K562 (cell line): ENCODE results near the gene ACOT13. TPM values are rescaled to one million over a fixed set of nuclear protein-coding genes. Genes with fewer than 3 reads are reported as not detected.

Experiments
- ATAC-seq: fragments of 200-7000 bp; cut with Tn5 transposase; 3 replicates; pipeline ENCODE4 v1.9.1; 2020; ENCODE audit warnings: moderate library complexity
- BruUV-seq: library from RNA; stranded (reverse); fragments of 400-500 nt; replicated peaks from 2 replicates; lab custom pipeline; 2021; lab: Mats Ljungman, UMichigan
- CTCF ChIA-PET: fragments of 300-600 bp; formaldehyde crosslinking; extraction: SDS; loops from one replicate; lab custom pipeline; 2021; ENCODE audit warnings: low intra/inter-chr PET ratio; lab: Yijun Ruan, JAX
- POLR2A ChIA-PET: fragments of 300-600, 350-650 bp; sonication (Branson Sonifier 250); formaldehyde crosslinking; extraction: SDS; loops from one replicate; lab custom pipeline; 2021; ENCODE audit warnings: antibody characterized with exemption, inconsistent platforms; lab: Yijun Ruan, JAX
- DNase-seq, 4 experiments: peaks; one replicate each; pipeline versions ENCODE4 v3.0.0 to v3.0.0-alpha.2; 2011 to 2018; ENCODE audit warnings: low spot score in 3 of 4, mixed read lengths in 3 of 4; ENCODE audit errors: extremely low read depth in 1 of 4
- FAIRE-seq: peaks from 2 replicates; lab custom pipeline; 2011; peaks lifted over from hg19 to GRCh38; lab: Jason Lieb, UNC
- H2AFZ ChIP-seq: 2 replicates; pipeline ENCODE4 v1.6.0; 2011; ENCODE audit warnings: low read depth, low read length, control low read depth, inconsistent platforms
- H3K27ac ChIP-seq: fragments of 200-600 bp; 3 replicates; pipeline ENCODE4 v1.8.0; 2011; ENCODE audit warnings: low read depth, mild to moderate bottlenecking, control low read depth, inconsistent platforms, low read length, moderate library complexity, mixed read lengths; ENCODE audit errors: extremely low read depth
- H3K27me3 ChIP-seq, 2 experiments: fragments of 300-600 bp in 1 of 2; 2 replicates in 1 of 2; 3 replicates in 1 of 2; pipeline versions ENCODE4 v1.6.0 to v1.8.0; 2011; ENCODE audit warnings: inconsistent platforms in 2 of 2, low read length in 2 of 2, mild to moderate bottlenecking in 1 of 2, mixed read lengths in 1 of 2, moderate library complexity in 1 of 2; ENCODE audit not compliant: control insufficient read depth in 2 of 2, insufficient read depth in 2 of 2
- H3K36me3 ChIP-seq: fragments of 300-600 bp; 3 replicates; pipeline ENCODE4 v1.8.0; 2011; ENCODE audit warnings: mild to moderate bottlenecking, low read length, inconsistent platforms; ENCODE audit not compliant: control insufficient read depth, insufficient read depth
- H3K4me1 ChIP-seq, 2 experiments: fragments of 200-600 bp in 1 of 2; replicated peaks in 1 of 2; 2 replicates in 1 of 2; 3 replicates in 1 of 2; pipeline versions ENCODE4 v1.5.1 to v1.8.0; 2011; ENCODE audit warnings: inconsistent platforms in 2 of 2, low read length in 2 of 2, mild to moderate bottlenecking in 1 of 2, mixed read lengths in 1 of 2, moderate library complexity in 1 of 2; ENCODE audit not compliant: control insufficient read depth in 2 of 2, insufficient read depth in 2 of 2
- H3K4me2 ChIP-seq: 2 replicates; pipeline ENCODE4 v1.6.1; 2011; ENCODE audit warnings: low read length, control low read depth, inconsistent platforms, mixed read lengths; ENCODE audit not compliant: insufficient read depth
- H3K4me3 ChIP-seq: fragments of 200-600 bp; sonication (generic), shearing (Covaris generic); 2 replicates; pipeline ENCODE4 v1.5.1; 2016; ENCODE audit warnings: control low read depth, inconsistent platforms
- H3K79me2 ChIP-seq: fragments of 200-600 bp; 3 replicates; pipeline ENCODE4 v1.8.0; 2011; ENCODE audit warnings: low read length, inconsistent platforms; ENCODE audit not compliant: control insufficient read depth, insufficient read depth
- H3K9ac ChIP-seq, 2 experiments: 2 replicates each; pipeline versions ENCODE4 v1.6.0 to v1.6.1; 2011; ENCODE audit warnings: low read depth in 2 of 2, low read length in 2 of 2, control low read depth in 1 of 2, inconsistent platforms in 1 of 2, mild to moderate bottlenecking in 1 of 2, mixed read lengths in 1 of 2; ENCODE audit not compliant: insufficient read depth in 1 of 2
- H3K9me1 ChIP-seq: one replicate; pipeline ENCODE4 v1.6.0; 2011; ENCODE audit warnings: inconsistent platforms, mild to moderate bottlenecking, low read length, moderate library complexity; ENCODE audit not compliant: control insufficient read depth, insufficient read depth
- H3K9me3 ChIP-seq: replicated peaks from 2 replicates; pipeline ENCODE4 v1.5.1; 2011; ENCODE audit warnings: low read depth, low read length, inconsistent platforms; ENCODE audit not compliant: control insufficient read depth, insufficient read depth
- H4K20me1 ChIP-seq: replicated peaks from 2 replicates; pipeline ENCODE4 v1.6.1; 2011; ENCODE audit warnings: low read length, inconsistent platforms, mixed read lengths; ENCODE audit not compliant: control insufficient read depth, insufficient read depth
- BCLAF1 ChIP-seq, 2 experiments: fragments of 450-650 bp in 1 of 2; IDR thresholded peaks; 2 replicates each; pipeline ENCODE4 v1.6.1; 2011 to 2017; ENCODE audit warnings: low read depth in 2 of 2, antibody characterized with exemption in 1 of 2, borderline replicate concordance in 1 of 2, low read length in 1 of 2, mild to moderate bottlenecking in 1 of 2, mixed read lengths in 1 of 2; ENCODE audit not compliant: control insufficient read depth in 1 of 2
- CGGBP1 ChIP-seq: fragments of 250-450 bp; sonication (Bioruptor Pico); IDR thresholded peaks from 2 replicates; pipeline ENCODE4 v1.9.0; 2021; ENCODE audit warnings: mild to moderate bottlenecking
- ELF1 ChIP-seq: fragments of 200-800 bp; sonication (Bioruptor generic); IDR thresholded peaks from 2 replicates; pipeline ENCODE4 v1.6.1; 2016; ENCODE audit warnings: missing genetic modification characterization, missing compliant biosample characterization
- KLF13 ChIP-seq: fragments of 450-650 bp; IDR thresholded peaks from 2 replicates; pipeline ENCODE4 v1.6.1; 2016; ENCODE audit warnings: missing genetic modification characterization, low read depth, mild to moderate bottlenecking, missing compliant biosample characterization, moderate library complexity, borderline replicate concordance
- LEF1 ChIP-seq: fragments of 450-650 bp; IDR thresholded peaks from 2 replicates; pipeline ENCODE4 v1.6.1; 2016; ENCODE audit warnings: mild to moderate bottlenecking
- PRMT5 ChIP-seq: sonication (generic); formaldehyde crosslinking; IDR thresholded peaks from 2 replicates; pipeline ENCODE4 v1.5.0; 2020; ENCODE audit warnings: missing genetic modification reagents
- ZBTB7A ChIP-seq: IDR thresholded peaks from 2 replicates; pipeline ENCODE4 v1.6.1; 2011; ENCODE audit warnings: low read depth, mild to moderate bottlenecking, low read length, moderate library complexity, borderline replicate concordance; ENCODE audit not compliant: control insufficient read depth
- ZSCAN29 ChIP-seq: fragments of 450-650 bp; IDR thresholded peaks from 2 replicates; pipeline ENCODE4 v1.6.1; 2017
- WGBS: fragments of 100-300 bp; shearing (Covaris generic); methylation state at CpG from one replicate; pipeline ENCODE4 v1.1.6; 2016; ENCODE audit warnings: low coverage, mixed read lengths; ENCODE audit not compliant: insufficient coverage; ENCODE audit errors: missing lambda C conversion rate; 5-methylcytosine and 5-hydroxymethylcytosine counted together
- in situ Hi-C: fragments of 300-500 bp; cut with MboI; formaldehyde crosslinking; loops from 4 replicates; pipeline ENCODE4 v1.15.0; 2018; ENCODE audit warnings: inconsistent platforms, mixed read lengths
- intact Hi-C: fragments of 100-400 bp; cut with micrococcal nuclease; formaldehyde crosslinking; loops from 2 replicates; pipeline ENCODE4 v1.14.2; 2022
- polyA plus RNA-seq, 8 experiments: library from polyadenylated mRNA; depleted of rRNA in 4 of 8; stranded (reverse) in 5 of 8; unstranded in 3 of 8; fragments of >200 nt; fragmentation: Nextera tagmentation in 2 of 8; fragmentation: Illumina TruSeq in 1 of 8; extraction: Ambion mirVana in 2 of 8; extraction: Trizol in 1 of 8; gene quantifications; 2 replicates each; pipeline versions ENCODE4 v1.2.1 to v1.2.3, GENCODE V29; 2011 to 2014; ENCODE audit warnings: inconsistent platforms in 1 of 8, missing spikeins in 1 of 8
- total RNA-seq, 7 experiments: library from RNA; depleted of rRNA in 6 of 7; stranded (reverse); fragments of >200 nt in 6 of 7; fragmentation: Illumina TruSeq in 2 of 7; extraction: Trizol in 2 of 7; gene quantifications; 2 replicates each; pipeline versions ENCODE4 v1.2.1 to v1.2.3, GENCODE V29; 2011 to 2021; ENCODE audit warnings: low replicate concordance in 1 of 7
- TF ChIP-seq, protein P1 (sequence below): fragments of 450-650 bp; formaldehyde crosslinking; IDR thresholded peaks from 2 replicates; pipeline ENCODE4 v1.4.0; 2020; ENCODE audit warnings: mild to moderate bottlenecking, mixed read lengths

The ACOT13 gene
- total and polyA plus RNA-seq, 9 of the 15 experiments (the other 6 are each of a cell fraction or from before 2014, with no cell fraction given): 14.1 to 129 (median 65.7) TPM

DNA sequence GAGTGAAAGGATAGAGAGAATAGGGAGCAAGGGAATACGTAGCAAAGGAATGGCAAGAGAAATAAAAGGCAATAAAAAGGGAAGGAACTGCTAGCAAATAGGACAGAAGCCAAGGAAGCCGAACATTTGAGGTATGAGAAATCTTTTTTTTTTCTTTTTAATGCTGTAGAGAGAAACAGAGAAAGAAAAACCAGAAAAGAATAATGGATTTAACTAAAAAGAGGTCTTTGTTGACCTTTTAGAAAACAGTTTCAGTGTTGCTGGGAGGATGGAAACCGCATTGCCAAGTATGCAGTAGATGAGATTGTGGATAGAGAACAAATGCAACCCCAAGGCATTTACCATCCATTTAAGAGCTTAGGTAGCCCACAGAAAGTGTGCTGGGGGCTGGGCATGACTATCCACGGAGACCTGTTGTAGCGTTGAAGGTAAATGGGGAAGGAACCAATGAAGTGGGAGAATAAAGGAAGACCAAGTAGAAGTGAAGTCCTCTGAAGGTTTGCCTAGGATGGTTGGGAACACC is 75.4 kb downstream of the ACOT13 start:
- CTCF ChIA-PET: no interaction called here
- Histone ChIP-seq H2AFZ (peak overlapping the region; percentile 88; the same call in 1 of the 2 replicates), H3K36me3 (no peaks in the 10 kb centered on the region), H3K4me3 (no peak overlapping the region), H3K4me1 (peaks cover 0 to 14% of the 10 kb centered on the region in 2 experiments; a peak in 4 of 5 replicates), H3K27me3 (no peaks in the 10 kb centered on the region), H3K9me3 (no peaks in the 10 kb centered on the region), H3K27ac (no peak overlapping the region), H3K79me2 (no peaks in the 10 kb centered on the region), H3K4me2 (no peak overlapping the region), H3K9ac (no peak overlapping the region), H3K9me1 (no peaks in the 10 kb centered on the region), H4K20me1 (no peaks in the 10 kb centered on the region)
- DNase-seq (no peak), ATAC-seq (no peak), FAIRE-seq (no peak)
- BruUV-seq: no TSS peak
- in situ Hi-C loops (no loop called here), intact Hi-C loops (no loop called here)
- TF ChIP-seq PRMT5: no peak
- TF ChIP-seq, protein P1, sequence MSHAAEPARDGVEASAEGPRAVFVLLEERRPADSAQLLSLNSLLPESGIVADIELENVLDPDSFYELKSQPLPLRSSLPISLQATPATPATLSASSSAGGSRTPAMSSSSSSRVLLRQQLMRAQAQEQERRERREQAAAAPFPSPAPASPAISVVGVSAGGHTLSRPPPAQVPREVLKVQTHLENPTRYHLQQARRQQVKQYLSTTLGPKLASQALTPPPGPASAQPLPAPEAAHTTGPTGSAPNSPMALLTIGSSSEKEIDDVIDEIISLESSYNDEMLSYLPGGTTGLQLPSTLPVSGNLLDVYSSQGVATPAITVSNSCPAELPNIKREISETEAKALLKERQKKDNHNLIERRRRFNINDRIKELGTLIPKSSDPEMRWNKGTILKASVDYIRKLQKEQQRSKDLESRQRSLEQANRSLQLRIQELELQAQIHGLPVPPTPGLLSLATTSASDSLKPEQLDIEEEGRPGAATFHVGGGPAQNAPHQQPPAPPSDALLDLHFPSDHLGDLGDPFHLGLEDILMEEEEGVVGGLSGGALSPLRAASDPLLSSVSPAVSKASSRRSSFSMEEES: no peak
- no peak for TF ChIP-seq LEF1
- TF ChIP-seq KLF13: no peak
- TF ChIP-seq BCLAF1 (IDR thresholded peaks at IDR 0.05; ENCODE audit: borderline replicate concordance in 1 of 2, control insufficient read depth in 1 of 2, low read depth in 2 of 2, low read length in 1 of 2): no peak
- no peak for TF ChIP-seq ZSCAN29
- no peak for TF ChIP-seq CGGBP1
- TF ChIP-seq ELF1 (tag): no peak
- no peak for TF ChIP-seq ZBTB7A
- WGBS: 75% methylated on average over 5 of the region's 5 CpGs
- POLR2A ChIA-PET: interaction anchor here (0.7 to 1.2 kb wide), 3 partner anchors 11 to 48 kb away, joined by 3 to 6 read pairs (median 3); no protein-coding TSS in a partner anchor
